ENCODE results near the gene BTD.

Gene BTD
- total RNA-seq: 8.3 to 57.4 (median 16.1) reads per million in 9 experiments

- Mint-ChIP-seq H3K36me3 (ENCODE audit: insufficient read depth) (peaks cover 41% of the 10 kb centered on the region), H3K9me3 (no peaks in the 10 kb centered on the region), H3K27ac (peak within 1 kb of the TSS; percentile 99), H3K27me3 (no peaks in the 10 kb centered on the region), H3K4me3 (peak within 1 kb of the TSS; percentile 100), H3K4me1 (ENCODE audit: low read depth in 2 of 2) (peaks cover 38 to 48% of the 10 kb centered on the region in 2 donors)
- peak; percentile 86 for ATAC-seq (replicated peaks)
- peak; percentile 98 to 99 (median 98) for DNase-seq
Observed at GRCh38 chr3:15601399-15602145, at the start of gene BTD, which contains the start of gene HACL1. BTD (plus strand) TSS chr3:15601745; CDS start chr3:15635440, 33,695 bp downstream. HACL1 (minus strand) TSS chr3:15601569; CDS start chr3:15601463, 106 bp downstream.

GRCh38 chr3:15551902-15552301 is 49.6 kb upstream of the BTD start:
- Mint-ChIP-seq H3K36me3 (ENCODE audit: insufficient read depth) (no peaks in the 10 kb centered on the region), H3K9me3 (peaks cover 0 to 4% of the 10 kb centered on the region in 2 donors), H3K27me3 (no peaks in the 10 kb centered on the region), H3K4me1 (ENCODE audit: low read depth in 2 of 2) (peaks cover 7 to 17% of the 10 kb centered on the region in 2 donors), H3K27ac (peak overlapping the region in 1 of 2 donors; percentile 62), H3K4me3 (no peak overlapping the region)
- no peak for DNase-seq
- no peak for ATAC-seq (replicated peaks)

GRCh38 chr3:15553749-15554148 is 47.8 kb upstream of the BTD start:
- Mint-ChIP-seq H3K27ac (peak overlapping the region in 1 of 2 donors; percentile 53), H3K4me3 (no peak overlapping the region), H3K9me3 (no peaks in the 10 kb centered on the region), H3K27me3 (no peaks in the 10 kb centered on the region), H3K4me1 (ENCODE audit: low read depth in 2 of 2) (peaks cover 10 to 17% of the 10 kb centered on the region in 2 donors), H3K36me3 (ENCODE audit: insufficient read depth) (no peaks in the 10 kb centered on the region)
- no peak for ATAC-seq (replicated peaks)
- no peak for DNase-seq

GRCh38 chr3:15556512-15556911 is 45.0 kb upstream of the BTD start:
- Mint-ChIP-seq H3K9me3 (no peaks in the 10 kb centered on the region), H3K36me3 (ENCODE audit: insufficient read depth) (peaks cover 5% of the 10 kb centered on the region), H3K27ac (peak overlapping the region; percentile 67 to 70), H3K4me3 (peak overlapping the region; percentile 12 to 41), H3K4me1 (ENCODE audit: low read depth in 2 of 2) (peaks cover 10 to 17% of the 10 kb centered on the region in 2 donors), H3K27me3 (no peaks in the 10 kb centered on the region)
- ATAC-seq (replicated peaks) (peak; percentile 56), DNase-seq (no peak)

- Mint-ChIP-seq H3K27me3 (no peaks in the 10 kb centered on the region), H3K27ac (no peak overlapping the region), H3K36me3 (ENCODE audit: insufficient read depth) (peaks cover 5% of the 10 kb centered on the region), H3K4me1 (ENCODE audit: low read depth in 2 of 2) (peaks cover 10 to 12% of the 10 kb centered on the region in 2 donors), H3K9me3 (no peaks in the 10 kb centered on the region), H3K4me3 (peak overlapping the region in 1 of 2 donors; percentile 4)
- ATAC-seq (replicated peaks) (peak; percentile 95), DNase-seq (peak; percentile 70 to 72 (median 71))
Observed at GRCh38 chr3:15557511-15557946, 44.0 kb upstream of the BTD start.

GRCh38 chr3:15558581-15558980 is 43.0 kb upstream of the BTD start:
- peaks cover 14% of the 10 kb centered on the region for H3K36me3 Mint-ChIP-seq (ENCODE audit: insufficient read depth)
- no peak overlapping the region for H3K27ac Mint-ChIP-seq
- no peaks in the 10 kb centered on the region for H3K9me3 Mint-ChIP-seq
- no peak overlapping the region for H3K4me3 Mint-ChIP-seq
- H3K4me1 Mint-ChIP-seq (ENCODE audit: low read depth in 2 of 2): peaks cover 10 to 12% of the 10 kb centered on the region in 2 donors
- no peak for DNase-seq
- ATAC-seq (replicated peaks): no peak
- no peaks in the 10 kb centered on the region for H3K27me3 Mint-ChIP-seq

- Mint-ChIP-seq H3K9me3 (no peaks in the 10 kb centered on the region), H3K27ac (peak overlapping the region in 1 of 2 donors; percentile 63), H3K4me3 (no peak overlapping the region), H3K36me3 (ENCODE audit: insufficient read depth) (peaks cover 50% of the 10 kb centered on the region), H3K4me1 (ENCODE audit: low read depth in 2 of 2) (peaks cover 3% of the 10 kb centered on the region in 2 donors), H3K27me3 (no peaks in the 10 kb centered on the region)
- ATAC-seq (replicated peaks): no peak
- no peak for DNase-seq
Observed at GRCh38 chr3:15562560-15562959, 39.0 kb upstream of the BTD start.

- peak overlapping the region in 1 of 2 donors; percentile 63 for H3K27ac Mint-ChIP-seq
- H3K36me3 Mint-ChIP-seq (ENCODE audit: insufficient read depth): peaks cover 56% of the 10 kb centered on the region
- H3K27me3 Mint-ChIP-seq: no peaks in the 10 kb centered on the region
- peaks cover 0 to 8% of the 10 kb centered on the region in 2 donors for H3K4me1 Mint-ChIP-seq (ENCODE audit: low read depth in 2 of 2)
- DNase-seq (no peak), ATAC-seq (replicated peaks) (no peak)
- H3K9me3 Mint-ChIP-seq: no peaks in the 10 kb centered on the region
- H3K4me3 Mint-ChIP-seq: no peak overlapping the region
Observed at GRCh38 chr3:15563190-15563589, 38.4 kb upstream of the BTD start.

- no peaks in the 10 kb centered on the region for H3K9me3 Mint-ChIP-seq
- DNase-seq (no peak), ATAC-seq (replicated peaks) (no peak)
- no peaks in the 10 kb centered on the region for H3K27me3 Mint-ChIP-seq
- no peak overlapping the region for H3K27ac Mint-ChIP-seq
- H3K4me3 Mint-ChIP-seq: no peak overlapping the region
- peaks cover 52% of the 10 kb centered on the region for H3K36me3 Mint-ChIP-seq (ENCODE audit: insufficient read depth)
- H3K4me1 Mint-ChIP-seq (ENCODE audit: low read depth in 2 of 2): peaks cover 5 to 8% of the 10 kb centered on the region in 2 donors
Observed at GRCh38 chr3:15572138-15572537, 29.4 kb upstream of the BTD start.

- Mint-ChIP-seq H3K36me3 (ENCODE audit: insufficient read depth) (peaks cover 52% of the 10 kb centered on the region), H3K9me3 (no peaks in the 10 kb centered on the region), H3K27ac (no peak overlapping the region), H3K27me3 (no peaks in the 10 kb centered on the region), H3K4me1 (ENCODE audit: low read depth in 2 of 2) (peaks cover 0 to 5% of the 10 kb centered on the region in 2 donors), H3K4me3 (no peak overlapping the region)
- ATAC-seq (replicated peaks) (no peak), DNase-seq (no peak)
Observed at GRCh38 chr3:15575446-15575845, 26.1 kb upstream of the BTD start.

GRCh38 chr3:15576475-15576874 is 25.1 kb upstream of the BTD start:
- Mint-ChIP-seq H3K27ac (no peak overlapping the region), H3K27me3 (no peaks in the 10 kb centered on the region), H3K4me3 (no peak overlapping the region), H3K36me3 (ENCODE audit: insufficient read depth) (peaks cover 51% of the 10 kb centered on the region), H3K4me1 (ENCODE audit: low read depth in 2 of 2) (peaks cover 0 to 4% of the 10 kb centered on the region in 2 donors), H3K9me3 (no peaks in the 10 kb centered on the region)
- ATAC-seq (replicated peaks) (no peak), DNase-seq (no peak)

GRCh38 chr3:15578289-15578867 is 23.2 kb upstream of the BTD start:
- Mint-ChIP-seq H3K27ac (peak overlapping the region in 1 of 2 donors; percentile 60), H3K36me3 (ENCODE audit: insufficient read depth) (peaks cover 51% of the 10 kb centered on the region), H3K4me3 (no peak overlapping the region), H3K4me1 (ENCODE audit: low read depth in 2 of 2) (peaks cover 0 to 4% of the 10 kb centered on the region in 2 donors), H3K27me3 (no peaks in the 10 kb centered on the region), H3K9me3 (no peaks in the 10 kb centered on the region)
- DNase-seq: no peak
- no peak for ATAC-seq (replicated peaks)

GRCh38 chr3:15579051-15579450 is 22.5 kb upstream of the BTD start:
- ATAC-seq (replicated peaks) (no peak), DNase-seq (no peak)
- Mint-ChIP-seq H3K4me3 (no peak overlapping the region), H3K27ac (peak overlapping the region in 1 of 2 donors; percentile 60), H3K36me3 (ENCODE audit: insufficient read depth) (peaks cover 56% of the 10 kb centered on the region), H3K9me3 (no peaks in the 10 kb centered on the region), H3K27me3 (no peaks in the 10 kb centered on the region), H3K4me1 (ENCODE audit: low read depth in 2 of 2) (peaks cover 0 to 4% of the 10 kb centered on the region in 2 donors)
